K562 treated with DMSO at 1 percent for 4 hours (cell line): ENCODE results near the gene PARP1. TPM values are rescaled to one million over a fixed set of nuclear protein-coding genes. Genes with fewer than 3 reads are reported as not detected.

ENCODE experiments used
- total RNA-seq: library from RNA; unstranded; fragments of 300-600 nt; gene quantifications from 2 replicates; pipeline ENCODE4 v1.2.3, GENCODE V29; 2022; ENCODE audit not compliant: insufficient read depth

PARP1 gene
- 158 and 162 TPM in 2 replicates for total RNA-seq

DNA sequence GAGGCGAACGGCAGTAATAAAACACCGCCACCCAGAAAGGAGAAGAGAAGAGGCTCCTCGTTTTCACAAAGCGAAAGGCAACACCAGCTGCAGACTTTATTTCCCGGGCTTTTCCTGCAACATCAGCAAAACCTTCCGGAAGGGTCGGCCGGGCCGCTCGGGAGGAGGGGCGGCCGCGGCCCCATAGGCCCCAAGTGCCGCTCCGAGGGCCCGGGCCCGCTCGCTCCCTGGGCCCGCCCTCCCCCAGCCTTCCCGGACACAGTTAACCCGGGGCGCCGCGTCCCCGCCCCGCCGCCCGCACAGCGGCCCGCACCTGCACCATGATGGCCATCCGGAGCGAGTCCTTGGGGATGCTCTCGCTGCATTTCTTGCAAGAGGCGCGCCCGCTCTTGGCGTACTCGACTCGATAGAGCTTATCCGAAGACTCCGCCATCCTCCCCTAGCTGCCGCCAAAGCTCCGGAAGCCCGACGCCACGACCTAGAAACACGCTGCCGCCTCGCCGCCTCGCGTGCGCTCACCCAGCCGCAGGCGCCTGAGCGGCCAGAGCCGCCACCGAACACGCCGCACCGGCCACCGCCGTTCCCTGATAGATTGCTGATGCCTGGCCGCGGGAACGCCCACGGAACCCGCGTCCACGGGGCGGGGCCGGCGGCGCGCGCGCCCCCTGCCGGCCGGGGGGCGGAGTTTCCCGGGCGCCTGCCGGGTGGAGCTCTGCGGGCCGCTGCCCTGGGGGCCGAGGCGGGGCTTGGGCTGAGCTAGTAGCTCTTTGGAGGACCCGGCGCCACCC is at the start of gene PARP1:
Gene PARP1 (minus strand): TSS at position 597 of the 788 bp plus-strand sequence. CDS start 164 bp downstream, at position 433.

Other genes with a start within 250 kb of the PARP1 start
- 34.6 and 37.1 TPM in 2 replicates for gene ACBD3, start 221.4 kb downstream of the PARP1 start, total RNA-seq
- gene MIXL1, start 184.4 kb downstream of the PARP1 start, total RNA-seq: not detected in 2 replicates
- 11.8 and 13.5 TPM in 2 replicates for gene LIN9, start 98.9 kb downstream of the PARP1 start, total RNA-seq
- not detected in 2 replicates for gene STUM, start 140.7 kb upstream of the PARP1 start, total RNA-seq